Endothelial cell (in vitro differentiated cells): ENCODE results near the gene DAP. TPM values are rescaled to one million over a fixed set of nuclear protein-coding genes. Genes with fewer than 3 reads are reported as not detected.

Experiments
- DNase-seq: peaks from one replicate; pipeline ENCODE4 v3.0.0; 2021; ENCODE audit warnings: low spot score
- H3K27ac Mint-ChIP-seq: one replicate; pipeline ENCODE4 v1.8.0; 2021; ENCODE audit warnings: mixed read lengths, inconsistent platforms; ENCODE audit not compliant: unreplicated experiment
- H3K27me3 Mint-ChIP-seq: one replicate; pipeline ENCODE4 v1.8.0; 2021; ENCODE audit warnings: mild to moderate bottlenecking, moderate library complexity, mixed read lengths, inconsistent platforms; ENCODE audit not compliant: unreplicated experiment
- H3K36me3 Mint-ChIP-seq: one replicate; pipeline ENCODE4 v1.8.0; 2021; ENCODE audit warnings: mild to moderate bottlenecking, low read depth, mixed read lengths, inconsistent platforms; ENCODE audit not compliant: unreplicated experiment
- H3K4me1 Mint-ChIP-seq: one replicate; pipeline ENCODE4 v1.8.0; 2021; ENCODE audit warnings: mild to moderate bottlenecking, mixed read lengths, inconsistent platforms; ENCODE audit not compliant: unreplicated experiment
- H3K4me3 Mint-ChIP-seq: one replicate; pipeline ENCODE4 v1.8.0; 2021; ENCODE audit warnings: mild to moderate bottlenecking, mixed read lengths, inconsistent platforms; ENCODE audit not compliant: unreplicated experiment
- H3K9me3 Mint-ChIP-seq: one replicate; pipeline ENCODE4 v1.8.0; 2021; ENCODE audit warnings: mixed read lengths, inconsistent platforms; ENCODE audit not compliant: unreplicated experiment
- total RNA-seq: library from RNA; stranded (reverse); fragmentation: NEBNext Ultra II Directional; extraction: Animal tissue kit (Norgen Biotek cat#: 25700); gene quantifications from one replicate; pipeline ENCODE4 v1.2.1, GENCODE V29; 2021; ENCODE audit not compliant: unreplicated experiment
- TF ChIP-seq, protein P1 (sequence below): fragments of 200-600 bp; sonication (generic); IDR thresholded peaks from one replicate; pipeline ENCODE4 v1.5.0; 2021; ENCODE audit warnings: antibody characterized with exemption; ENCODE audit not compliant: unreplicated experiment

The DAP gene
- total RNA-seq, 1 donor from 2014 or later, result 231 TPM

DNA sequence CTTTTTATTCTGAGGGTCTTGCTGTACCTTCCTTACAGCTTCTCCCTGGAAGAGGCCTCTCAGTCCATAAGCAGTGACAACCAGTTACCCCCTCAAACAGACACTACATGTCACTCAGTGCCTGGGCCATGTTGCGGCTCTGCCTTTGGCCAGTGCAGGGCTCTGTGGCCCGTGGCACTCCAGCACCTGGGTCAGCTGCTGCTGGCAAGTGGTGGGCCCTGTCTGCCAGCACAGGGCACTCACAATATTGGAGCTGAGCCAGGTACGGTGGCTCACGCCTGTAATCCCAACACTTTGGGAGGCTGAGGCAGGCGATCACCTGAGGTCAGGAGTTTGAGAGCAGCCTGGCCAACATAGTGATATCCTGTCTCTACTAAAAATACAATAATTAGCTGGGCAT is 24.2 kb downstream of the DAP start:
- no peaks in the 10 kb centered on the region for H3K9me3 Mint-ChIP-seq
- no peak overlapping the region for H3K4me3 Mint-ChIP-seq
- H3K4me1 Mint-ChIP-seq, result peaks cover 55% of the 10 kb centered on the region
- peaks cover 5% of the 10 kb centered on the region for H3K27me3 Mint-ChIP-seq
- H3K27ac Mint-ChIP-seq, result no peak overlapping the region
- TF ChIP-seq, protein P1, sequence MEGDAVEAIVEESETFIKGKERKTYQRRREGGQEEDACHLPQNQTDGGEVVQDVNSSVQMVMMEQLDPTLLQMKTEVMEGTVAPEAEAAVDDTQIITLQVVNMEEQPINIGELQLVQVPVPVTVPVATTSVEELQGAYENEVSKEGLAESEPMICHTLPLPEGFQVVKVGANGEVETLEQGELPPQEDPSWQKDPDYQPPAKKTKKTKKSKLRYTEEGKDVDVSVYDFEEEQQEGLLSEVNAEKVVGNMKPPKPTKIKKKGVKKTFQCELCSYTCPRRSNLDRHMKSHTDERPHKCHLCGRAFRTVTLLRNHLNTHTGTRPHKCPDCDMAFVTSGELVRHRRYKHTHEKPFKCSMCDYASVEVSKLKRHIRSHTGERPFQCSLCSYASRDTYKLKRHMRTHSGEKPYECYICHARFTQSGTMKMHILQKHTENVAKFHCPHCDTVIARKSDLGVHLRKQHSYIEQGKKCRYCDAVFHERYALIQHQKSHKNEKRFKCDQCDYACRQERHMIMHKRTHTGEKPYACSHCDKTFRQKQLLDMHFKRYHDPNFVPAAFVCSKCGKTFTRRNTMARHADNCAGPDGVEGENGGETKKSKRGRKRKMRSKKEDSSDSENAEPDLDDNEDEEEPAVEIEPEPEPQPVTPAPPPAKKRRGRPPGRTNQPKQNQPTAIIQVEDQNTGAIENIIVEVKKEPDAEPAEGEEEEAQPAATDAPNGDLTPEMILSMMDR, result no peak
- H3K36me3 Mint-ChIP-seq, result peaks cover 51% of the 10 kb centered on the region
- no peak for DNase-seq

- Mint-ChIP-seq H3K4me1 (peaks cover 55% of the 10 kb centered on the region), H3K4me3 (no peak overlapping the region), H3K9me3 (no peaks in the 10 kb centered on the region), H3K27me3 (peaks cover 5% of the 10 kb centered on the region), H3K27ac (no peak overlapping the region), H3K36me3 (peaks cover 47% of the 10 kb centered on the region)
- TF ChIP-seq, protein P1, result no peak
- DNase-seq, result no peak
Observed at GRCh38 chr5:10736354-10736753, 24.7 kb downstream of the DAP start.

DNA sequence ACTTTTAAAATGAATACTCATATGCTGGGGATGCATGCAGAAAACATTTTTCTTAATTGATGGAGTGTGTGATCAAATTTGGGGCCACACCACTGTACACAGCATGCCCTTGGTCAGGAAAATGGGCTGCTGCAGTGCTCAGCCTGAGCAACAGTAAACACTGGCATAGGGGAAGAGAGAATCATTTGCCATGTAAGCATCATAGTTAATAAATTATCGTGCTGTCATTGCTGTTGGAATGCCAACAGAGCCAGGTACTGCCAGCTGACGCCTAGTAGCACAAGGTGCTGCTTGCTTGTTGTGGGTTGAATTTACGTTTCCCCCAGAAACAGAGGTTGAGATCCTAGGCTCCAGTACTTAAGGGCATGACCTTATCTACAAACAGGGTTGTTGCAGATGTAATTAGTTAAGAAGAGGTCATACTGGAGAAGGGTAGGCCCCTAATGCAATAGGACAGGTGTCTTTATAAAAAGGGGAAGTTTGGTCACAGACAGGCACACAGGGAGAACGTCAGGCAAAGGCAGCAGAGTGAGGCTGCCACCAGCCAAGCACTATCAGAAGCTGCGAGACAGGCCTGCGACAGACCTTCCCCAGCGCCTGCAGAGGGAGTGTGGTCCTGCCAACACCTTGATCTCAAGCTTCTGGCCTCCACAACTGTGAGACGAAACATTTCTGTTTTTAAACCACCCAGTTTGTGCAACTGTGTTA is 25.3 kb downstream of the DAP start:
- Mint-ChIP-seq H3K27ac (peak overlapping the region; percentile 46), H3K27me3 (peaks cover 5% of the 10 kb centered on the region), H3K9me3 (no peaks in the 10 kb centered on the region), H3K4me1 (peaks cover 55% of the 10 kb centered on the region), H3K36me3 (peaks cover 42% of the 10 kb centered on the region), H3K4me3 (peak overlapping the region; percentile 51)
- TF ChIP-seq, protein P1, result no peak
- no peak for DNase-seq

- peaks cover 37% of the 10 kb centered on the region for H3K36me3 Mint-ChIP-seq
- no peaks in the 10 kb centered on the region for H3K9me3 Mint-ChIP-seq
Observed at GRCh38 chr5:10734832-10735523, 26.1 kb downstream of the DAP start.

More at GRCh38 chr5:10734832-10735523, 26.1 kb downstream of the DAP start:
- Mint-ChIP-seq H3K27ac (peak overlapping the region; percentile 24), H3K27me3 (peaks cover 5% of the 10 kb centered on the region), H3K4me1 (peaks cover 57% of the 10 kb centered on the region), H3K4me3 (no peak overlapping the region)
- TF ChIP-seq, protein P1, result no peak
- no peak for DNase-seq
